ENCODE data around the gene SLC25A1.

DNA sequence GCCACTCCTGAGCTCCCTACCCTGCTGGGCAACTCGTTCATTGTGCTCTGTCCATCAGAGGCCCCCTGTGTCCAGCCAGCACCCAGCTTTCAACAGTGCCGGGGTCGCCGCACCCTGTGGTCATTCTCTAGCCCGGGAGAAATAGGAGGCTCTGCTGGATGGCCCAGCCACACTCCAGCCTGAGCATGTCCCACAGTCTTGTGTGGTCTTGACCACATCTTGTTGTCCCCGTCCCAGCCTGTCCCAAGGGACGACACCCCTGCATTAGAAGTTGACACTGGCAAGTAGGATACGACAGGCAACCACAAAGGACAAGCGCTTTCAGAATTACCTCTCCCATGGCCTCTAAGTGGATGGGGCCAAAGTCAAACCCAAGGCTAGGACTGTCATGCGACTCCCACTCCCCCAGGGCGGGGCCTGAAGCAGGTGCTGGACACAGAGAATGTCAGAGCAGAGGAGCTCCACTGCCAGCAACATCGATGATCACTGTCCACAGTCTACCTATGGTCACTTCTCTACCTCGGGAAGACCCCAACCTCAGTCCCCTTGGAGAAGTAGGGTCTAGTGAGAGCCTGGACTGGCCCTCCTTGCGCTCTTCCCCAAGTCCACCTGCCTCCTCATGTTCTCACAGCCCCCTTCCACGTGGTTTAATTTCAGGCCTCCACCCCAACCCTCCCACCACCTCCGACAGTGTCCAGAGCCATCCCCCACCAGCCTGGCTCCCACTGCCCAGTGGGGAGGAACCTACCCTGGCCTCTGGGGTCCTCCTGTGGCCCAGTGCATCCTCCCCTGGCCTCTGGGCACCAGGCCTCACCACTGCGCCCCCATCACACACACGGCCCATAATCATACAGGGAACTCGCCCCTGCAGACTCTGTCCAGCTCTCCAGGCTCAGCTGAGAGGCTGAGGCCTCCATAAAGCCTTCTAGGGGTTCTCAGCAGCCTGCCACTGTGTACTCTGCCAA, 51.9 kb downstream of the SLC25A1 start:
- TF ChIP-seq RAD21 (IDR thresholded peaks at IDR 0.05; ENCODE audit: low read length) (no peak), POLR2AphosphoS5 (IDR thresholded peaks at IDR 0.05; ENCODE audit: low read depth, low read length) (no peak), GABPA (IDR thresholded peaks at IDR 0.05; ENCODE audit: low read depth) (no peak), EZH2phosphoT487 (IDR thresholded peaks at IDR 0.05; ENCODE audit: borderline replicate concordance, low read depth) (no peak), JUND (IDR thresholded peaks at IDR 0.05) (no peak)
- TF ChIP-seq, protein P1, sequence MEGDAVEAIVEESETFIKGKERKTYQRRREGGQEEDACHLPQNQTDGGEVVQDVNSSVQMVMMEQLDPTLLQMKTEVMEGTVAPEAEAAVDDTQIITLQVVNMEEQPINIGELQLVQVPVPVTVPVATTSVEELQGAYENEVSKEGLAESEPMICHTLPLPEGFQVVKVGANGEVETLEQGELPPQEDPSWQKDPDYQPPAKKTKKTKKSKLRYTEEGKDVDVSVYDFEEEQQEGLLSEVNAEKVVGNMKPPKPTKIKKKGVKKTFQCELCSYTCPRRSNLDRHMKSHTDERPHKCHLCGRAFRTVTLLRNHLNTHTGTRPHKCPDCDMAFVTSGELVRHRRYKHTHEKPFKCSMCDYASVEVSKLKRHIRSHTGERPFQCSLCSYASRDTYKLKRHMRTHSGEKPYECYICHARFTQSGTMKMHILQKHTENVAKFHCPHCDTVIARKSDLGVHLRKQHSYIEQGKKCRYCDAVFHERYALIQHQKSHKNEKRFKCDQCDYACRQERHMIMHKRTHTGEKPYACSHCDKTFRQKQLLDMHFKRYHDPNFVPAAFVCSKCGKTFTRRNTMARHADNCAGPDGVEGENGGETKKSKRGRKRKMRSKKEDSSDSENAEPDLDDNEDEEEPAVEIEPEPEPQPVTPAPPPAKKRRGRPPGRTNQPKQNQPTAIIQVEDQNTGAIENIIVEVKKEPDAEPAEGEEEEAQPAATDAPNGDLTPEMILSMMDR (IDR thresholded peaks at IDR 0.05), result no peak
- TF ChIP-seq, protein P2, sequence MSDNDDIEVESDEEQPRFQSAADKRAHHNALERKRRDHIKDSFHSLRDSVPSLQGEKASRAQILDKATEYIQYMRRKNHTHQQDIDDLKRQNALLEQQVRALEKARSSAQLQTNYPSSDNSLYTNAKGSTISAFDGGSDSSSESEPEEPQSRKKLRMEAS (IDR thresholded peaks at IDR 0.05; ENCODE audit: low read depth), result no peak
- TF ChIP-seq, protein P3, sequence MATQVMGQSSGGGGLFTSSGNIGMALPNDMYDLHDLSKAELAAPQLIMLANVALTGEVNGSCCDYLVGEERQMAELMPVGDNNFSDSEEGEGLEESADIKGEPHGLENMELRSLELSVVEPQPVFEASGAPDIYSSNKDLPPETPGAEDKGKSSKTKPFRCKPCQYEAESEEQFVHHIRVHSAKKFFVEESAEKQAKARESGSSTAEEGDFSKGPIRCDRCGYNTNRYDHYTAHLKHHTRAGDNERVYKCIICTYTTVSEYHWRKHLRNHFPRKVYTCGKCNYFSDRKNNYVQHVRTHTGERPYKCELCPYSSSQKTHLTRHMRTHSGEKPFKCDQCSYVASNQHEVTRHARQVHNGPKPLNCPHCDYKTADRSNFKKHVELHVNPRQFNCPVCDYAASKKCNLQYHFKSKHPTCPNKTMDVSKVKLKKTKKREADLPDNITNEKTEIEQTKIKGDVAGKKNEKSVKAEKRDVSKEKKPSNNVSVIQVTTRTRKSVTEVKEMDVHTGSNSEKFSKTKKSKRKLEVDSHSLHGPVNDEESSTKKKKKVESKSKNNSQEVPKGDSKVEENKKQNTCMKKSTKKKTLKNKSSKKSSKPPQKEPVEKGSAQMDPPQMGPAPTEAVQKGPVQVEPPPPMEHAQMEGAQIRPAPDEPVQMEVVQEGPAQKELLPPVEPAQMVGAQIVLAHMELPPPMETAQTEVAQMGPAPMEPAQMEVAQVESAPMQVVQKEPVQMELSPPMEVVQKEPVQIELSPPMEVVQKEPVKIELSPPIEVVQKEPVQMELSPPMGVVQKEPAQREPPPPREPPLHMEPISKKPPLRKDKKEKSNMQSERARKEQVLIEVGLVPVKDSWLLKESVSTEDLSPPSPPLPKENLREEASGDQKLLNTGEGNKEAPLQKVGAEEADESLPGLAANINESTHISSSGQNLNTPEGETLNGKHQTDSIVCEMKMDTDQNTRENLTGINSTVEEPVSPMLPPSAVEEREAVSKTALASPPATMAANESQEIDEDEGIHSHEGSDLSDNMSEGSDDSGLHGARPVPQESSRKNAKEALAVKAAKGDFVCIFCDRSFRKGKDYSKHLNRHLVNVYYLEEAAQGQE (IDR thresholded peaks at IDR 0.05; ENCODE audit: low read depth, low read length), result no peak
